Adrenal gland (tissue), 12 donors: ENCODE data around the gene TFB2M. TPM values are rescaled to one million over a fixed set of nuclear protein-coding genes. Genes with fewer than 3 reads are reported as not detected.

Experiments used
- DNase-seq, 7 donors: peaks; one replicate each; pipeline ENCODE4 v3.0.0-alpha.2; 2019 to 2020
- H3K27ac ChIP-seq, 5 donors: fragments of 200-600 bp; sonication (generic) in 4 of 5; 1 replicate in 3 of 5; 2 replicates in 2 of 5; pipeline versions ENCODE4 v1.5.1 to v1.8.0; 2016 to 2020; ENCODE audit warnings: mild to moderate bottlenecking in 1 of 5
- H3K27me3 ChIP-seq: fragments of 200-600 bp; 2 replicates; pipeline ENCODE4 v1.8.0; 2021
- H3K36me3 ChIP-seq, 2 donors: fragments of 200-600 bp; replicated peaks in 1 of 2; 1 replicate in 1 of 2; 2 replicates in 1 of 2; pipeline versions ENCODE4 v1.5.1 to v1.8.0; 2018 to 2022
- H3K4me1 ChIP-seq, 2 donors: fragments of 200-600 bp; replicated peaks in 1 of 2; 1 replicate in 1 of 2; 2 replicates in 1 of 2; pipeline versions ENCODE4 v1.5.1 to v1.8.0; 2018 to 2021
- H3K4me3 ChIP-seq, 4 donors: fragments of 200-600 bp; sonication (generic) in 3 of 4; one replicate each; pipeline ENCODE4 v1.5.1; 2016 to 2018
- H3K9me3 ChIP-seq, 3 donors: fragments of 200-600 bp; sonication (generic) in 1 of 3; replicated peaks in 1 of 3; 1 replicate in 2 of 3; 2 replicates in 1 of 3; pipeline versions ENCODE4 v1.5.1 to v1.8.0; 2016 to 2021
- CTCF ChIP-seq, 6 experiments: fragments of 450-650 bp in 4 of 6; fragments of 200-600 bp in 2 of 6; sonication (generic) in 1 of 6; IDR thresholded peaks; 1 replicate in 5 of 6; 2 replicates in 1 of 6; pipeline versions ENCODE4 v1.5.1 to v1.8.0; 2016 to 2021; ENCODE audit warnings: antibody characterized with exemption in 6 of 6, mild to moderate bottlenecking in 2 of 6, moderate library complexity in 1 of 6
- POLR2A ChIP-seq, 2 donors: fragments of 450-650 bp; IDR thresholded peaks; one replicate each; pipeline ENCODE4 v1.6.1; 2017; ENCODE audit warnings: antibody characterized with exemption in 2 of 2, mild to moderate bottlenecking in 2 of 2, moderate library complexity in 1 of 2
- WGBS, 4 donors: extraction: QIAGEN DNeasy Blood & Tissue Kit in 2 of 4; methylation state at CpG; one replicate each; pipeline versions ENCODE4 v1.1.5 to v1.1.7; 2013 to 2017; 5-methylcytosine and 5-hydroxymethylcytosine counted together
- intact Hi-C, 2 donors: fragments of 100-400 bp; cut with DNase I; formaldehyde crosslinking; loops; one replicate each; pipeline versions ENCODE4 v1.14.1 to v1.15.0; 2022 to 2023
- polyA plus RNA-seq, 3 donors: library from polyadenylated mRNA; stranded (reverse); fragments of 200-250 nt in 2 of 3; fragments of 350-450 nt in 1 of 3; fragmentation: Illumina TruSeq in 1 of 3; extraction: RNeasy Lipid Tissue Mini Kit (QIAGEN cat#74804) in 1 of 3; gene quantifications; one replicate each; pipeline ENCODE4 v1.2.3, GENCODE V29; 2013 to 2014
- total RNA-seq, 9 donors: library from RNA; depleted of rRNA in 4 of 9; stranded (reverse); fragments of >200 nt in 4 of 9; fragments of 120-200 nt in 1 of 9; fragmentation: NEBNext Ultra II Directional in 1 of 9; extraction: Animal tissue kit (Norgen Biotek cat#: 25700) in 1 of 9; gene quantifications; one replicate each; pipeline versions ENCODE4 v1.1.0 to v1.2.4, GENCODE V29; 2013 to 2023
- donor health status: healthy with polysubstance abuse.
- donor health status: Bipolar disorder and iron deficiency.
- donor health status: DM: yes; HTN: yes; CAD: no.
- donor health status: DM: no; HTN: no; CAD: no.
- donor health status: DM: no; HTN: no; CAD: no.
- donor health status: DM: yes; HTN: yes; CAD: no.

TFB2M gene
- total and polyA plus RNA-seq, 12 donors = 6.0 to 44.8 (median 26.5) TPM

GRCh38 chr1:246512230-246512629 is 53.8 kb downstream of the TFB2M start:
- Histone ChIP-seq H3K27ac (no peak overlapping the region), H3K27me3 (no peaks in the 10 kb centered on the region), H3K4me1 (peaks cover 0 to 4% of the 10 kb centered on the region in 2 donors), H3K9me3 (peaks cover 0 to 8% (median 0%) of the 10 kb centered on the region in 3 donors), H3K4me3 (no peak overlapping the region), H3K36me3 (no peaks in the 10 kb centered on the region)
- 93 to 100% (median 95%) methylated on average over 1 to 7 of the region's 7 CpGs for whole genome bisulfite sequencing, 4 donors
- DNase-seq = no peak
- TF ChIP-seq CTCF (IDR thresholded peaks at IDR 0.05) (no peak), POLR2A (IDR thresholded peaks at IDR 0.05) (no peak)
- intact Hi-C loops = no loop called here

GRCh38 chr1:246511203-246511602 is 54.9 kb downstream of the TFB2M start:
- TF ChIP-seq CTCF (IDR thresholded peaks at IDR 0.05) = no peak
- no peak for TF ChIP-seq POLR2A (IDR thresholded peaks at IDR 0.05)

GRCh38 chr1:246510147-246511030 is 55.7 kb downstream of the TFB2M start:
- DNase-seq = peak in 1 of 7 donors; percentile 43
- Histone ChIP-seq H3K4me3 (no peak overlapping the region), H3K27ac (no peak overlapping the region), H3K27me3 (no peaks in the 10 kb centered on the region), H3K4me1 (peaks cover 0 to 9% of the 10 kb centered on the region in 2 donors), H3K9me3 (peaks cover 0 to 4% (median 0%) of the 10 kb centered on the region in 3 donors), H3K36me3 (no peaks in the 10 kb centered on the region)
- intact Hi-C loops = no loop called here
- 77 to 89% (median 86%) methylated on average over 6 to 13 of the region's 13 CpGs for whole genome bisulfite sequencing, 4 donors
- no peak for TF ChIP-seq CTCF (IDR thresholded peaks at IDR 0.05)
- no peak for TF ChIP-seq POLR2A (IDR thresholded peaks at IDR 0.05)

More at GRCh38 chr1:246511203-246511602, 54.9 kb downstream of the TFB2M start:
- H3K4me1 ChIP-seq = peaks cover 0 to 7% of the 10 kb centered on the region in 2 donors
- H3K9me3 ChIP-seq = peaks cover 0 to 8% (median 0%) of the 10 kb centered on the region in 3 donors
- intact Hi-C loops = no loop called here
- no peak overlapping the region for H3K27ac ChIP-seq
- H3K27me3 ChIP-seq = no peaks in the 10 kb centered on the region
- H3K4me3 ChIP-seq = no peak overlapping the region
- peak in 1 of 7 donors; percentile 35 for DNase-seq
- no peaks in the 10 kb centered on the region for H3K36me3 ChIP-seq
- WGBS, 4 donors = 90 to 96% (median 96%) methylated on average over 6 to 7 of the region's 7 CpGs

- intact Hi-C loops = loop anchor here (5.0 to 10.0 kb wide), 2 partner anchors 176 to 188 kb away; no protein-coding TSS in a partner anchor
- Histone ChIP-seq H3K27ac (no peak overlapping the region), H3K9me3 (no peaks in the 10 kb centered on the region), H3K4me3 (no peak overlapping the region), H3K27me3 (no peaks in the 10 kb centered on the region), H3K4me1 (peaks cover 0 to 9% of the 10 kb centered on the region in 2 donors), H3K36me3 (no peaks in the 10 kb centered on the region)
- TF ChIP-seq POLR2A (IDR thresholded peaks at IDR 0.05) (no peak), CTCF (IDR thresholded peaks at IDR 0.05) (no peak)
- WGBS, 4 donors = 88 to 95% (median 92%) methylated on average over 4 to 26 of the region's 26 CpGs
- peak in 1 of 7 donors; percentile 34 for DNase-seq
Measured at GRCh38 chr1:246508897-246509688, 57.0 kb downstream of the TFB2M start.
